ENCODE measurements around the gene SPEM3.
A peak's percentile ranks its signal among the peaks of the same experiment; 100 is the strongest.

SPEM3 gene

GRCh38 chr17:7444682-7445618, 16.3 kb downstream of the SPEM3 start, which contains the start of gene CHRNB1:
Gene CHRNB1, plus strand, starts transcription at chr17:7445061. Its CDS starts 67 bp downstream, at chr17:7445128.
- Mint-ChIP-seq H3K4me1 (ENCODE audit: low read depth in 2 of 2) (peaks cover 17 to 20% of the 10 kb centered on the region in 2 donors), H3K36me3 (ENCODE audit: insufficient read depth) (peaks cover 8% of the 10 kb centered on the region), H3K9me3 (no peaks in the 10 kb centered on the region), H3K27me3 (peaks cover 69 to 86% of the 10 kb centered on the region in 2 donors), H3K4me3 (peak within 1 kb of the TSS; percentile 63 to 73), H3K27ac (no peak within 1 kb of the TSS)
- DNase-seq (no peak), ATAC-seq (replicated peaks) (peak; percentile 12)

GRCh38 chr17:7445619-7445968, 16.9 kb downstream of the SPEM3 start:
- no peak for DNase-seq
- ATAC-seq (replicated peaks), result peak; percentile 88
- Mint-ChIP-seq H3K4me1 (ENCODE audit: low read depth in 2 of 2) (peaks cover 13 to 14% of the 10 kb centered on the region in 2 donors), H3K27ac (no peak overlapping the region), H3K9me3 (no peaks in the 10 kb centered on the region), H3K4me3 (peak overlapping the region; percentile 63 to 73), H3K27me3 (peaks cover 63 to 80% of the 10 kb centered on the region in 2 donors), H3K36me3 (ENCODE audit: insufficient read depth) (peaks cover 5% of the 10 kb centered on the region)

- H3K4me3 Mint-ChIP-seq, result no peak overlapping the region
- H3K9me3 Mint-ChIP-seq, result no peaks in the 10 kb centered on the region
- peaks cover 38 to 54% of the 10 kb centered on the region in 2 donors for H3K27me3 Mint-ChIP-seq
- no peak for DNase-seq
- no peak overlapping the region for H3K27ac Mint-ChIP-seq
- peaks cover 3% of the 10 kb centered on the region for H3K36me3 Mint-ChIP-seq (ENCODE audit: insufficient read depth)
- ATAC-seq (replicated peaks), result no peak
- peaks cover 13% of the 10 kb centered on the region in 2 donors for H3K4me1 Mint-ChIP-seq (ENCODE audit: low read depth in 2 of 2)
These were observed 19.8 kb downstream of the SPEM3 start for GRCh38 chr17:7448461-7448860.

- Mint-ChIP-seq H3K27ac (peak overlapping the region in 1 of 2 donors; percentile 59), H3K27me3 (no peaks in the 10 kb centered on the region), H3K4me3 (no peak overlapping the region), H3K4me1 (ENCODE audit: low read depth in 2 of 2) (peaks cover 13 to 14% of the 10 kb centered on the region in 2 donors), H3K36me3 (ENCODE audit: insufficient read depth) (peaks cover 41% of the 10 kb centered on the region), H3K9me3 (no peaks in the 10 kb centered on the region)
- ATAC-seq (replicated peaks), result no peak
- DNase-seq, result no peak
These were observed 31.4 kb downstream of the SPEM3 start for GRCh38 chr17:7459961-7460545.

GRCh38 chr17:7460850-7461660, 32.4 kb downstream of the SPEM3 start:
- no peaks in the 10 kb centered on the region for H3K9me3 Mint-ChIP-seq
- H3K27ac Mint-ChIP-seq, result peak overlapping the region in 1 of 2 donors; percentile 59
- H3K27me3 Mint-ChIP-seq, result no peaks in the 10 kb centered on the region
- H3K36me3 Mint-ChIP-seq (ENCODE audit: insufficient read depth), result peaks cover 41% of the 10 kb centered on the region
- ATAC-seq (replicated peaks) (no peak), DNase-seq (no peak)
- peaks cover 8 to 9% of the 10 kb centered on the region in 2 donors for H3K4me1 Mint-ChIP-seq (ENCODE audit: low read depth in 2 of 2)
- H3K4me3 Mint-ChIP-seq, result no peak overlapping the region

- no peak for DNase-seq
- Mint-ChIP-seq H3K27me3 (no peaks in the 10 kb centered on the region), H3K4me1 (ENCODE audit: low read depth in 2 of 2) (peaks cover 4 to 7% of the 10 kb centered on the region in 2 donors), H3K36me3 (ENCODE audit: insufficient read depth) (peaks cover 37% of the 10 kb centered on the region), H3K27ac (no peak overlapping the region), H3K9me3 (no peaks in the 10 kb centered on the region), H3K4me3 (peak overlapping the region in 1 of 2 donors; percentile 55)
- no peak for ATAC-seq (replicated peaks)
These were observed 34.1 kb downstream of the SPEM3 start for GRCh38 chr17:7462474-7463371.

GRCh38 chr17:7463372-7463846, 34.8 kb downstream of the SPEM3 start:
- H3K4me1 Mint-ChIP-seq (ENCODE audit: low read depth in 2 of 2), result peaks cover 8 to 11% of the 10 kb centered on the region in 2 donors
- DNase-seq (no peak), ATAC-seq (replicated peaks) (no peak)
- no peak overlapping the region for H3K27ac Mint-ChIP-seq
- no peaks in the 10 kb centered on the region for H3K9me3 Mint-ChIP-seq
- H3K36me3 Mint-ChIP-seq (ENCODE audit: insufficient read depth), result peaks cover 39% of the 10 kb centered on the region
- H3K27me3 Mint-ChIP-seq, result no peaks in the 10 kb centered on the region
- no peak overlapping the region for H3K4me3 Mint-ChIP-seq

- ATAC-seq (replicated peaks), result no peak
- Mint-ChIP-seq H3K4me1 (ENCODE audit: low read depth in 2 of 2) (peaks cover 11 to 18% of the 10 kb centered on the region in 2 donors), H3K36me3 (ENCODE audit: insufficient read depth) (peaks cover 39% of the 10 kb centered on the region), H3K9me3 (no peaks in the 10 kb centered on the region), H3K4me3 (no peak overlapping the region), H3K27me3 (no peaks in the 10 kb centered on the region), H3K27ac (peak overlapping the region in 1 of 2 donors; percentile 59)
- DNase-seq, result no peak
These were observed 35.4 kb downstream of the SPEM3 start for GRCh38 chr17:7464081-7464480.

- Mint-ChIP-seq H3K9me3 (no peaks in the 10 kb centered on the region), H3K36me3 (ENCODE audit: insufficient read depth) (peaks cover 45% of the 10 kb centered on the region), H3K27me3 (no peaks in the 10 kb centered on the region), H3K4me3 (no peak overlapping the region), H3K4me1 (ENCODE audit: low read depth in 2 of 2) (peaks cover 11 to 19% of the 10 kb centered on the region in 2 donors), H3K27ac (peak overlapping the region in 1 of 2 donors; percentile 51)
- ATAC-seq (replicated peaks), result no peak
- DNase-seq, result no peak
These were observed 37.1 kb downstream of the SPEM3 start for GRCh38 chr17:7465597-7466275.

GRCh38 chr17:7466318-7466638, 37.6 kb downstream of the SPEM3 start:
- H3K36me3 Mint-ChIP-seq (ENCODE audit: insufficient read depth), result peaks cover 45% of the 10 kb centered on the region
- ATAC-seq (replicated peaks) (no peak), DNase-seq (no peak)
- H3K27ac Mint-ChIP-seq, result peak overlapping the region in 1 of 2 donors; percentile 51
- H3K4me1 Mint-ChIP-seq (ENCODE audit: low read depth in 2 of 2), result peaks cover 11 to 19% of the 10 kb centered on the region in 2 donors
- no peaks in the 10 kb centered on the region for H3K27me3 Mint-ChIP-seq
- H3K9me3 Mint-ChIP-seq, result no peaks in the 10 kb centered on the region
- H3K4me3 Mint-ChIP-seq, result no peak overlapping the region

GRCh38 chr17:7466639-7467341, 38.1 kb downstream of the SPEM3 start:
- DNase-seq (no peak), ATAC-seq (replicated peaks) (no peak)
- Mint-ChIP-seq H3K4me3 (no peak overlapping the region), H3K4me1 (ENCODE audit: low read depth in 2 of 2) (peaks cover 15 to 24% of the 10 kb centered on the region in 2 donors), H3K27me3 (no peaks in the 10 kb centered on the region), H3K27ac (peak overlapping the region in 1 of 2 donors; percentile 51), H3K9me3 (no peaks in the 10 kb centered on the region), H3K36me3 (ENCODE audit: insufficient read depth) (peaks cover 43% of the 10 kb centered on the region)

Measured in effector memory CD8-positive, alpha-beta T cell (primary cell).